ENCODE measurements around the gene NEK10.

- TF ChIP-seq KLF10 (CRISPR knock-in tag; IDR thresholded peaks at IDR 0.05) (no peak), POLR2AphosphoS5 (IDR thresholded peaks at IDR 0.05; ENCODE audit: control insufficient read depth, insufficient read depth, low read depth, low read length) (no peak), EHMT2 (IDR thresholded peaks at IDR 0.05) (no peak), ESRRA (IDR thresholded peaks at IDR 0.05; ENCODE audit: borderline replicate concordance, low read depth) (no peak), TAF15 (IDR thresholded peaks at IDR 0.05; ENCODE audit: low read depth, low read length) (no peak), TAF1 (IDR thresholded peaks at IDR 0.05; ENCODE audit: control insufficient read depth, extremely low read depth, insufficient read depth, low read length, severe bottlenecking) (no peak)
- TF ChIP-seq, protein P1, sequence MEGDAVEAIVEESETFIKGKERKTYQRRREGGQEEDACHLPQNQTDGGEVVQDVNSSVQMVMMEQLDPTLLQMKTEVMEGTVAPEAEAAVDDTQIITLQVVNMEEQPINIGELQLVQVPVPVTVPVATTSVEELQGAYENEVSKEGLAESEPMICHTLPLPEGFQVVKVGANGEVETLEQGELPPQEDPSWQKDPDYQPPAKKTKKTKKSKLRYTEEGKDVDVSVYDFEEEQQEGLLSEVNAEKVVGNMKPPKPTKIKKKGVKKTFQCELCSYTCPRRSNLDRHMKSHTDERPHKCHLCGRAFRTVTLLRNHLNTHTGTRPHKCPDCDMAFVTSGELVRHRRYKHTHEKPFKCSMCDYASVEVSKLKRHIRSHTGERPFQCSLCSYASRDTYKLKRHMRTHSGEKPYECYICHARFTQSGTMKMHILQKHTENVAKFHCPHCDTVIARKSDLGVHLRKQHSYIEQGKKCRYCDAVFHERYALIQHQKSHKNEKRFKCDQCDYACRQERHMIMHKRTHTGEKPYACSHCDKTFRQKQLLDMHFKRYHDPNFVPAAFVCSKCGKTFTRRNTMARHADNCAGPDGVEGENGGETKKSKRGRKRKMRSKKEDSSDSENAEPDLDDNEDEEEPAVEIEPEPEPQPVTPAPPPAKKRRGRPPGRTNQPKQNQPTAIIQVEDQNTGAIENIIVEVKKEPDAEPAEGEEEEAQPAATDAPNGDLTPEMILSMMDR (IDR thresholded peaks at IDR 0.05 in 2 of 3, conservative IDR thresholded peaks at IDR 0.05 in 1 of 3; ENCODE audit: insufficient read depth in 2 of 3, low read depth in 1 of 3, low read length in 3 of 3) = no peak
Measured at GRCh38 chr3:27130796-27131195, 238.4 kb downstream of the NEK10 start.
